ENCODE data around the gene CCDC175.

CCDC175 gene

DNA sequence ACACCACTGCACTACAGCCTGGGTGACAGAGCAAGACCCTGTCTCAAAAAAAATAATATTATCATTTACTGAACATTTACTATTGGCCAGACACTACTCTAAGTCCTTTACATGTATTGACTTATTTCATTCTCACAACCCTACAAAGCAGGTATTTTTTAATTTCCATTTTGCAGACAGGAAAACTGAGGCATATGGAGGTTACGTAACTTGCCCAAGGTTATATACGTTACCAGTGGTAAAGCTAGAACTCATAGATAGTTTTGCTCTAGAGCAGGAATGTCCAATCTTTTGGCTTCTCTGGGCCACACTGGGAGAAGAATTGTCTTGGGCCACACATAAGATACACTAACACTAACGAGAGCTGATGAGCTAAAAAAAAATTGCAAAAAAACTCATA, 98.1 kb downstream of the CCDC175 start:
- TF ChIP-seq SNAI2 (CRISPR knock-in tag; IDR thresholded peaks at IDR 0.05), result no peak
- ATAC-seq, result no peak

DNA sequence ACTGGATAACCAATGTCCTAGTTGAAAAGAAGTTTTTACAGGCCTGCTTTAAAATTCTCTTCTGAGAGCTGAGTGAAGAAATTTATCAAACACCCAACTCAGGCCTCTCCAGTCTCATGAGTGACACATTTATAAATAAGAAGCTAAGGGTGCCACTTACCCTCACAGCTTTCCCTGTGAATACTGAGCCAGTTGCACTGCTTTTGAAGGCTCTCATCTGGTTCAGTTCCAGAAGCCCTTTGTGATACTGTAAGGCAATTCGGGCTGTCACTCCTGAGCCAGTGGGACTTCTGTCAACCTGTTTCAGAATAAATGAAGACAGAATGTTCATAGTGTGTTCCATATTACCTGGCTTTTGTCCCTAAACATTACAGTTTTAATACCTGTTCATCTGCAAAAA, 100.9 kb downstream of the CCDC175 start:
- ATAC-seq, result no peak
- TF ChIP-seq ISL1 (CRISPR knock-in tag; IDR thresholded peaks at IDR 0.05), result no peak
- no peak for TF ChIP-seq TCF4 (CRISPR knock-in tag; IDR thresholded peaks at IDR 0.05; ENCODE audit: borderline replicate concordance)
- TF ChIP-seq ZC3H10 (CRISPR knock-in tag; IDR thresholded peaks at IDR 0.05), result no peak
- no peak for TF ChIP-seq ARNTL (CRISPR knock-in tag; IDR thresholded peaks at IDR 0.05; ENCODE audit: borderline replicate concordance, low read depth)
- TF ChIP-seq GLIS3 (CRISPR knock-in tag; IDR thresholded peaks at IDR 0.05), result no peak
- no peak for TF ChIP-seq OSR1 (CRISPR knock-in tag; IDR thresholded peaks at IDR 0.05)
- TF ChIP-seq, protein P1, sequence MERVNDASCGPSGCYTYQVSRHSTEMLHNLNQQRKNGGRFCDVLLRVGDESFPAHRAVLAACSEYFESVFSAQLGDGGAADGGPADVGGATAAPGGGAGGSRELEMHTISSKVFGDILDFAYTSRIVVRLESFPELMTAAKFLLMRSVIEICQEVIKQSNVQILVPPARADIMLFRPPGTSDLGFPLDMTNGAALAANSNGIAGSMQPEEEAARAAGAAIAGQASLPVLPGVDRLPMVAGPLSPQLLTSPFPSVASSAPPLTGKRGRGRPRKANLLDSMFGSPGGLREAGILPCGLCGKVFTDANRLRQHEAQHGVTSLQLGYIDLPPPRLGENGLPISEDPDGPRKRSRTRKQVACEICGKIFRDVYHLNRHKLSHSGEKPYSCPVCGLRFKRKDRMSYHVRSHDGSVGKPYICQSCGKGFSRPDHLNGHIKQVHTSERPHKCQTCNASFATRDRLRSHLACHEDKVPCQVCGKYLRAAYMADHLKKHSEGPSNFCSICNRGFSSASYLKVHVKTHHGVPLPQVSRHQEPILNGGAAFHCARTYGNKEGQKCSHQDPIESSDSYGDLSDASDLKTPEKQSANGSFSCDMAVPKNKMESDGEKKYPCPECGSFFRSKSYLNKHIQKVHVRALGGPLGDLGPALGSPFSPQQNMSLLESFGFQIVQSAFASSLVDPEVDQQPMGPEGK (CRISPR knock-in tag; IDR thresholded peaks at IDR 0.05; ENCODE audit: borderline replicate concordance), result no peak
- no peak for TF ChIP-seq ZFP30 (CRISPR knock-in tag; IDR thresholded peaks at IDR 0.05)
- no peak for TF ChIP-seq ZFP3 (CRISPR knock-in tag; IDR thresholded peaks at IDR 0.05)
- TF ChIP-seq PPARA (CRISPR knock-in tag; IDR thresholded peaks at IDR 0.05; ENCODE audit: borderline replicate concordance), result no peak
- no peak for TF ChIP-seq CSDC2 (CRISPR knock-in tag; IDR thresholded peaks at IDR 0.05)
- no peak for TF ChIP-seq SNAI2 (CRISPR knock-in tag; IDR thresholded peaks at IDR 0.05)
- no peak for TF ChIP-seq ESRRG (CRISPR knock-in tag; IDR thresholded peaks at IDR 0.05)
- no peak for TF ChIP-seq ZNF565 (CRISPR knock-in tag; conservative IDR thresholded peaks at IDR 0.05; ENCODE audit: low read depth)

DNA sequence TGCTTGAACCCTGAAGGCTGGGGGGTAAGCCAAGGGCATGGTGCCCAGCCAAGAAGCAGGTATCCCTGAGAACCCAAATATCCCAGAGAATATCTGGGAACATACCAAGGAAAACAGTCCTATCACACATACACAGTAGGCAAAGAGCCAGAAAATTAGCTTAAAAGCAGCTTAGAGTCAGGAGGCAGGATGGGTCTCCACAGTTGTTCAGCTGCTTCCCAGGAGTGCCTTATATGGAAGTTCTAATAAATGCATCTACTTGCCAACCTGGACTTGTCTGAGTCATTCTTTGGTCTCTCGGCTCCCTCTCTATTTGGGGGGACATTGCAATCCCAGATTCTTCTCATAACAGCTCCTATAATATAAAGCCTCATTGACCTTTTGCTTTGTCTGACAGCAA, 102.4 kb downstream of the CCDC175 start:
- peak; percentile 76 for ATAC-seq
- no peak for TF ChIP-seq TOX (CRISPR knock-in tag; IDR thresholded peaks at IDR 0.05; ENCODE audit: borderline replicate concordance)
- TF ChIP-seq, protein P2, sequence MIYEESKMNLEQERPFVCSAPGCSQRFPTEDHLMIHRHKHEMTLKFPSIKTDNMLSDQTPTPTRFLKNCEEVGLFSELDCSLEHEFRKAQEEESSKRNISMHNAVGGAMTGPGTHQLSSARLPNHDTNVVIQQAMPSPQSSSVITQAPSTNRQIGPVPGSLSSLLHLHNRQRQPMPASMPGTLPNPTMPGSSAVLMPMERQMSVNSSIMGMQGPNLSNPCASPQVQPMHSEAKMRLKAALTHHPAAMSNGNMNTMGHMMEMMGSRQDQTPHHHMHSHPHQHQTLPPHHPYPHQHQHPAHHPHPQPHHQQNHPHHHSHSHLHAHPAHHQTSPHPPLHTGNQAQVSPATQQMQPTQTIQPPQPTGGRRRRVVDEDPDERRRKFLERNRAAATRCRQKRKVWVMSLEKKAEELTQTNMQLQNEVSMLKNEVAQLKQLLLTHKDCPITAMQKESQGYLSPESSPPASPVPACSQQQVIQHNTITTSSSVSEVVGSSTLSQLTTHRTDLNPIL (CRISPR knock-in tag; IDR thresholded peaks at IDR 0.05; ENCODE audit: low read depth), result no peak
- TF ChIP-seq, protein P3, sequence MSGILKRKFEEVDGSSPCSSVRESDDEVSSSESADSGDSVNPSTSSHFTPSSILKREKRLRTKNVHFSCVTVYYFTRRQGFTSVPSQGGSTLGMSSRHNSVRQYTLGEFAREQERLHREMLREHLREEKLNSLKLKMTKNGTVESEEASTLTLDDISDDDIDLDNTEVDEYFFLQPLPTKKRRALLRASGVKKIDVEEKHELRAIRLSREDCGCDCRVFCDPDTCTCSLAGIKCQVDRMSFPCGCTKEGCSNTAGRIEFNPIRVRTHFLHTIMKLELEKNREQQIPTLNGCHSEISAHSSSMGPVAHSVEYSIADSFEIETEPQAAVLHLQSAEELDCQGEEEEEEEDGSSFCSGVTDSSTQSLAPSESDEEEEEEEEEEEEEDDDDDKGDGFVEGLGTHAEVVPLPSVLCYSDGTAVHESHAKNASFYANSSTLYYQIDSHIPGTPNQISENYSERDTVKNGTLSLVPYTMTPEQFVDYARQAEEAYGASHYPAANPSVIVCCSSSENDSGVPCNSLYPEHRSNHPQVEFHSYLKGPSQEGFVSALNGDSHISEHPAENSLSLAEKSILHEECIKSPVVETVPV (CRISPR knock-in tag; IDR thresholded peaks at IDR 0.05), result no peak
- TF ChIP-seq ZC3H10 (CRISPR knock-in tag; IDR thresholded peaks at IDR 0.05), result no peak
- no peak for TF ChIP-seq ARNTL (CRISPR knock-in tag; IDR thresholded peaks at IDR 0.05; ENCODE audit: borderline replicate concordance, low read depth)
- TF ChIP-seq ZNF8 (CRISPR knock-in tag; IDR thresholded peaks at IDR 0.05), result no peak
- no peak for TF ChIP-seq SNAI2 (CRISPR knock-in tag; IDR thresholded peaks at IDR 0.05)
- TF ChIP-seq CSDC2 (CRISPR knock-in tag; IDR thresholded peaks at IDR 0.05), result no peak

DNA sequence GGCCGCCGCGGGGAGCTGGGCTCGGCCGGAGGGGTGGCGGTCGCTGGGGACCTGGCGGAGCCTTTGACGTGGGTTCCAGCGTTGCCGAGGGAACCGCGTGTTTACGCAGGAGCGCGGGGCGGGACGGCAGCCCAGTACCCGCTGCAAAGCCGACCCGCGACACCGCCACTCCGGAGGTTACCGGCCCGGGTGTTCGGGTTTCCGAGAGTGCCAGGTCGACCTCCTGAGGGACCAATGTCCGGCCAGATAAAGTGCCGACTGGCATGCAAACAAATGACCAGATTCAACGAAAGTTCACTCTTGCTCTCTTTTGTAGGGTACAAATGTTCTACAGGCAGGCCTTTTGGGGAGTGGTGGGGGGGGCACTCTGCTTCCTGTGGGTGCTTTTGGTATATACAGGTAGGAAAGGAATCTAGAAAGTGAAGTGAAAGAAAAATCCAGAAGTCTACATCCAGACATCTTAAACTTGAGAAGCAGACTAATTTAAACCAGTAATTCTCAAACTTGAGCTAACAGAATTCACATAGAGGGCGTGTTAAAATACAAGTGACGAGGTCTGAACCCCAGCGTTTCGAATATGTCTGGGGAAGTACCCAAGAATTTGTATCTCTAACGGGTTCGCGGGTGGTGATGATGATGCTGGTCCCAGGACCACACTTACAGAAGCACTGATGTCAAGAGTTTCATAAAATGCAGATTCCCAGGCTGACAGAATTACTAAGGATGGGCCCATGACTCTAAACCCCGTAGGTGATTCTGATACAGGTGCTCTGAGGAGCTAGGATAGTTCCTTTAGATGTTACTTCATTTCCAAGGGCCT, 111.1 kb downstream of the CCDC175 start, which contains the start of gene GPR135:
Gene GPR135, minus strand, starts transcription at position 65 of the 820 bp plus-strand sequence. CDS start 154 bp downstream, outside the sequence.
- TF ChIP-seq ESRRG (CRISPR knock-in tag; IDR thresholded peaks at IDR 0.05), result no peak
- no peak for TF ChIP-seq ARNTL (CRISPR knock-in tag; IDR thresholded peaks at IDR 0.05; ENCODE audit: borderline replicate concordance, low read depth)
- ATAC-seq, result no peak; the same call in 1 of the 3 replicates

DNA sequence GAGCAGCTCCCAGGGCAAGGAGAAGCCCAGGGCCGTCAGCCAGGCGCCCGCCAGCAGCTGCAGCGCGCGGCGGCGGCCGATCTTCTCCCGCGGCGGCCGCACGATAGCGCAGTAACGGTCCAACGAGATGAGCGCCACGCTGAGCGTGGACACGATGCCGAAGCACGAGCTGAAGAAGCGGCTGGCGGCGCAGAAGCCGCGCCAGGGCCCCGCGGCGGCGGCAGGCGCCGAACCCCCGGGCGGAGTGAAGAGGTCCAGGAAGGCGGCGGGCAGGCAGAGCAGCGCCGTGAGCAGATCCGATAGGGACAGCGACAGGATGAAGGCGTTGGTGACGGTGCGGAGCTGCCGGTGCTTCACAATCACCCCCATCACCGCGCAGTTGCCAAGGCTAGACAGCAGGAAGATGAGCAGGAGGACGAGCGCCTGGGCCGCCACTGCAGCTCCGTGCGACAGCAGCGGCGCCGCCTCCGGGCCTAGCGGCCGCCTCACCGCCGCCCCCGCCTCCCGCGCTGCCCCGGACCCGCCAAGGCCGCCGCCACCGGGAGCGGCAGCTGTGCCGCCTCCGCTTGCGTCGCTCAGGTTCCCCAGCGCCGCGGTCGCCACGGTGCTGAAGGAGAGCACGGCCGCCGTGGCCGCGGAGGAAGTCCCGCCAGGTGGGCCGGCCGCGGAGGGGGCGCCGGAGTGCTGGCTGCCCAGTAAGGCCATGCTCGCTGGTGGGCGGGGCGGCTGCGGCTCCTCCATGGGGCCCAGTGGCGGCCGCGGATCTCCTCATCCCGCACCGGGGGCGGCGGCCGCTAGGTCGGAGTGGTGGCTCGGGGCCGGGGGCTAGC, 111.9 kb downstream of the CCDC175 start:
- ATAC-seq, result peak; percentile 80
- TF ChIP-seq, protein P3 (CRISPR knock-in tag; IDR thresholded peaks at IDR 0.05), result no peak
- TF ChIP-seq ZNF565 (CRISPR knock-in tag; conservative IDR thresholded peaks at IDR 0.05; ENCODE audit: low read depth), result no peak
- TF ChIP-seq, protein P1 (CRISPR knock-in tag; IDR thresholded peaks at IDR 0.05; ENCODE audit: borderline replicate concordance), result no peak
- no peak for TF ChIP-seq RARB (CRISPR knock-in tag; IDR thresholded peaks at IDR 0.05)
- TF ChIP-seq ESRRG (CRISPR knock-in tag; IDR thresholded peaks at IDR 0.05), result no peak
- no peak for TF ChIP-seq SNAI2 (CRISPR knock-in tag; IDR thresholded peaks at IDR 0.05)
- TF ChIP-seq, protein P4, sequence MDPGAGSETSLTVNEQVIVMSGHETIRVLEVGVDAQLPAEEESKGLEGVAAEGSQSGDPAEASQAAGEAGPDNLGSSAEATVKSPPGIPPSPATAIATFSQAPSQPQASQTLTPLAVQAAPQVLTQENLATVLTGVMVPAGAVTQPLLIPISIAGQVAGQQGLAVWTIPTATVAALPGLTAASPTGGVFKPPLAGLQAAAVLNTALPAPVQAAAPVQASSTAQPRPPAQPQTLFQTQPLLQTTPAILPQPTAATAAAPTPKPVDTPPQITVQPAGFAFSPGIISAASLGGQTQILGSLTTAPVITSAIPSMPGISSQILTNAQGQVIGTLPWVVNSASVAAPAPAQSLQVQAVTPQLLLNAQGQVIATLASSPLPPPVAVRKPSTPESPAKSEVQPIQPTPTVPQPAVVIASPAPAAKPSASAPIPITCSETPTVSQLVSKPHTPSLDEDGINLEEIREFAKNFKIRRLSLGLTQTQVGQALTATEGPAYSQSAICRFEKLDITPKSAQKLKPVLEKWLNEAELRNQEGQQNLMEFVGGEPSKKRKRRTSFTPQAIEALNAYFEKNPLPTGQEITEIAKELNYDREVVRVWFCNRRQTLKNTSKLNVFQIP (CRISPR knock-in tag; IDR thresholded peaks at IDR 0.05; ENCODE audit: borderline replicate concordance, low read depth), result no peak
